HCT116 (cell line): ENCODE data around the gene MYL4.

Source experiments
- EGR1 ChIP-seq: IDR thresholded peaks from 2 replicates; pipeline ENCODE4 v1.6.1; 2012; ENCODE audit warnings: low read depth
- EZH2 ChIP-seq: fragments of 200-600 bp; sonication (generic); IDR thresholded peaks from 2 replicates; pipeline ENCODE4 v1.6.1; 2017; ENCODE audit warnings: antibody characterized with exemption, mixed run types
- POLR2A ChIP-seq: IDR thresholded peaks from 2 replicates; pipeline ENCODE4 v1.7.0; 2011; ENCODE audit warnings: borderline replicate concordance; ENCODE audit not compliant: insufficient read depth, insufficient read length; ENCODE audit errors: extremely low read depth
- POLR2AphosphoS5 ChIP-seq: IDR thresholded peaks from 2 replicates; pipeline ENCODE4 v1.6.1; 2011; ENCODE audit warnings: mild to moderate bottlenecking, low read depth, low read length, moderate library complexity
- SIN3A ChIP-seq: IDR thresholded peaks from 2 replicates; pipeline ENCODE4 v1.6.1; 2012; ENCODE audit warnings: low read depth
- SRF ChIP-seq: IDR thresholded peaks from 2 replicates; pipeline ENCODE4 v1.6.1; 2012; ENCODE audit warnings: low read depth
- YY1 ChIP-seq: IDR thresholded peaks from 2 replicates; pipeline ENCODE4 v1.6.1; 2011; ENCODE audit warnings: low read length, low read depth, moderate library complexity, mild to moderate bottlenecking; ENCODE audit not compliant: insufficient replicate concordance; ENCODE audit errors: extremely low read depth
- TF ChIP-seq, protein P1 (sequence below), 3 experiments: fragments of 200-600 bp in 1 of 3; sonication (generic) in 1 of 3; IDR thresholded peaks in 2 of 3; conservative IDR thresholded peaks in 1 of 3; 2 replicates each; pipeline ENCODE4 v1.5.1; 2012 to 2017; ENCODE audit warnings: low read depth in 2 of 3, low read length in 2 of 3, antibody characterized with exemption in 1 of 3, borderline replicate concordance in 1 of 3, control low read depth in 1 of 3, mild to moderate bottlenecking in 1 of 3, mixed read lengths in 1 of 3, mixed run types in 1 of 3, moderate library complexity in 1 of 3; ENCODE audit not compliant: insufficient read depth in 1 of 3
- TF ChIP-seq, protein P2 (sequence below): IDR thresholded peaks from 2 replicates; pipeline ENCODE4 v1.6.1; 2012; ENCODE audit warnings: low read depth

DNA sequence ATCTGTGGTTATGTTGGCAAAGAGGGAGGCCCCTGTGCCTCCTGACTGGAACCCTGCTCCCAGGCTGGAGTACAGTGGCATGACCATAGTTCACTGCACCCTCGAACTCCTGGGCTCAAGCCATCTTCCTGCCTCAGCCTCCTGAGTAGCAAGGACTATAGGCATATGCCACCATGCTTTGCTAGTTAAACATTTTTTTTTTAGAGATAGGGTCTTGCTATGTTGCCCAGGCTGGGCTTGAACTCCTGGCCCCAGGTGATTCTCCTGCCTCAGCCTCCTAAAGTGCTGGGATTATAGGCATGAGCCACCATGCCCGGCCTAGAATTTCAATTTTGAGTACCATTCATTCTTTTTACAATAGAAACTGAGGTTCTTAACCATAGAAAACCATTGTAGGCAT, 23.3 kb downstream of the MYL4 start:
- TF ChIP-seq SRF: no peak
- TF ChIP-seq POLR2AphosphoS5: no peak
- no peak for TF ChIP-seq EGR1
- TF ChIP-seq, protein P1, sequence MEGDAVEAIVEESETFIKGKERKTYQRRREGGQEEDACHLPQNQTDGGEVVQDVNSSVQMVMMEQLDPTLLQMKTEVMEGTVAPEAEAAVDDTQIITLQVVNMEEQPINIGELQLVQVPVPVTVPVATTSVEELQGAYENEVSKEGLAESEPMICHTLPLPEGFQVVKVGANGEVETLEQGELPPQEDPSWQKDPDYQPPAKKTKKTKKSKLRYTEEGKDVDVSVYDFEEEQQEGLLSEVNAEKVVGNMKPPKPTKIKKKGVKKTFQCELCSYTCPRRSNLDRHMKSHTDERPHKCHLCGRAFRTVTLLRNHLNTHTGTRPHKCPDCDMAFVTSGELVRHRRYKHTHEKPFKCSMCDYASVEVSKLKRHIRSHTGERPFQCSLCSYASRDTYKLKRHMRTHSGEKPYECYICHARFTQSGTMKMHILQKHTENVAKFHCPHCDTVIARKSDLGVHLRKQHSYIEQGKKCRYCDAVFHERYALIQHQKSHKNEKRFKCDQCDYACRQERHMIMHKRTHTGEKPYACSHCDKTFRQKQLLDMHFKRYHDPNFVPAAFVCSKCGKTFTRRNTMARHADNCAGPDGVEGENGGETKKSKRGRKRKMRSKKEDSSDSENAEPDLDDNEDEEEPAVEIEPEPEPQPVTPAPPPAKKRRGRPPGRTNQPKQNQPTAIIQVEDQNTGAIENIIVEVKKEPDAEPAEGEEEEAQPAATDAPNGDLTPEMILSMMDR (IDR thresholded peaks at IDR 0.05 in 2 of 3, conservative IDR thresholded peaks at IDR 0.05 in 1 of 3; ENCODE audit: borderline replicate concordance in 1 of 3, insufficient read depth in 1 of 3, low read depth in 2 of 3, low read length in 2 of 3): no peak
- no peak for TF ChIP-seq EZH2
- TF ChIP-seq SIN3A: no peak
- TF ChIP-seq, protein P2, sequence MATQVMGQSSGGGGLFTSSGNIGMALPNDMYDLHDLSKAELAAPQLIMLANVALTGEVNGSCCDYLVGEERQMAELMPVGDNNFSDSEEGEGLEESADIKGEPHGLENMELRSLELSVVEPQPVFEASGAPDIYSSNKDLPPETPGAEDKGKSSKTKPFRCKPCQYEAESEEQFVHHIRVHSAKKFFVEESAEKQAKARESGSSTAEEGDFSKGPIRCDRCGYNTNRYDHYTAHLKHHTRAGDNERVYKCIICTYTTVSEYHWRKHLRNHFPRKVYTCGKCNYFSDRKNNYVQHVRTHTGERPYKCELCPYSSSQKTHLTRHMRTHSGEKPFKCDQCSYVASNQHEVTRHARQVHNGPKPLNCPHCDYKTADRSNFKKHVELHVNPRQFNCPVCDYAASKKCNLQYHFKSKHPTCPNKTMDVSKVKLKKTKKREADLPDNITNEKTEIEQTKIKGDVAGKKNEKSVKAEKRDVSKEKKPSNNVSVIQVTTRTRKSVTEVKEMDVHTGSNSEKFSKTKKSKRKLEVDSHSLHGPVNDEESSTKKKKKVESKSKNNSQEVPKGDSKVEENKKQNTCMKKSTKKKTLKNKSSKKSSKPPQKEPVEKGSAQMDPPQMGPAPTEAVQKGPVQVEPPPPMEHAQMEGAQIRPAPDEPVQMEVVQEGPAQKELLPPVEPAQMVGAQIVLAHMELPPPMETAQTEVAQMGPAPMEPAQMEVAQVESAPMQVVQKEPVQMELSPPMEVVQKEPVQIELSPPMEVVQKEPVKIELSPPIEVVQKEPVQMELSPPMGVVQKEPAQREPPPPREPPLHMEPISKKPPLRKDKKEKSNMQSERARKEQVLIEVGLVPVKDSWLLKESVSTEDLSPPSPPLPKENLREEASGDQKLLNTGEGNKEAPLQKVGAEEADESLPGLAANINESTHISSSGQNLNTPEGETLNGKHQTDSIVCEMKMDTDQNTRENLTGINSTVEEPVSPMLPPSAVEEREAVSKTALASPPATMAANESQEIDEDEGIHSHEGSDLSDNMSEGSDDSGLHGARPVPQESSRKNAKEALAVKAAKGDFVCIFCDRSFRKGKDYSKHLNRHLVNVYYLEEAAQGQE: no peak
- TF ChIP-seq YY1: no peak
- no peak for TF ChIP-seq POLR2A
